ENCODE data around the gene TMIGD2.

The TMIGD2 gene

DNA sequence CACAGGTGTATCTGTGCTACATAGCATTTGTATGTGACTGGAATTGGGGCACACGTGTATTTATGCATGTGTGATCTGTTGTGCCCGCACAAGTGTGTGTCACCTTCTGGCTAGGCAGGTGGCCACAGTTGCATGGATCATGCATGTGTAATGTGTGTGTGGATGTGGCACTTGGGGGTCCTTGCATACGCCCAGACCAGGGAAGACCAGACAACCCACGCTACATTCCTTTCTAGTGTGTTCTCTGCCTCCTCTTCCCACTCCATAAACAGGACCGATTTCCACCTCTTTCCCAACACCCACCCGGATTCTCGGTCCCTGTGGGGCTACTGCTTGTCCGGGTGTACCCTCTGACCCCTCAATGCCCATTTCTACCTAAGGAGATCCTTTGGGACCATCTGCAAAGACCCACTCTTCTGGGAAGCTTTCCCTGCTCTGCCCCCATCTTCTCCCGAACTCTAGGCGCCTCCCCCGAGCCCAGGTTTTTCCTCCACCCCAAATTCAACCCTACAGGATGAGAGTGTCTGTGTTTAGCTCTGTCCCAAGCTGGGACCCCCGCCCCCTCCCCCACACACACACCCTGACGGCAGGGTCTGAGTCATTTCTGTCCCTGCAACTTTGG, 24.1 kb upstream of the TMIGD2 start:
- DNase-seq, result no peak

DNA sequence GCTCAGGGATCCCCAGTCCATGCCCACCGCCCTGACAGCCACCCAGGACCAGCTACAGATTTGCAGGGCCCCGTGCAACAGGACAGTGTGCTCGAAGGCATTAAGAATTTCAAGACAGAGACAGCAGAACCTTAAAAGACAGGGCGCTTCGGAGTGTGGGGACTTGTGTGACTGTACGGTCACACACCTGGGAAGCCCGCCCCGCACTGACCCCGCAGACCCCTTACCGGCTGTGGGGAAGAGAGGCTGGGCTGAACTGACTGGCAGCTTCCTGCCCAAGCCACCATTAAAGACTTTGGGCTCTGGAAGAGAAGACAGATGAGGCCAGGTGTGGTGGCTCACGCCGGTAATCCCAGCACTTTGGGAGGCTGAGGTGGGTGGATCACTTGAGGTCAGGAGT, 22.0 kb upstream of the TMIGD2 start:
- DNase-seq, result no peak

DNA sequence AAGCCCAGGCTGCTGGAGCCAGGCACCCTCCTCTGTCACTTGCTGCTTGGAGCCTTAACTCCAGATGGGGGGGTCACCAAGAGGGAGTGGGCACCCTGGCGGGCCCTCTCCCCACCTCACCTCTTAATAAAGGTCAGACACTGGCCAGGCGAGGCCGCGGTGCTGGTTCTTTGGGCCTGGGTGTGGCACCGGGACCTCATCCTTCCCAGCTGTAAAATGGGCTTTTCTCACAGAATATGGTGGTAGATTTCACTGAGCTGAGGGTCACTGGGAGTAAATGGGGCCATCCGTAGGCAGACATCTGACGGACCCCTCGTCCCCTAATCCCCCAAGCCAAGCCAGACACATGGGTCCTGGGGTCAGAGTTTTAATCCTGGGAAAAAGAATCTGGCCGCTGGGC, 21.5 kb upstream of the TMIGD2 start:
- DNase-seq, result no peak

DNA sequence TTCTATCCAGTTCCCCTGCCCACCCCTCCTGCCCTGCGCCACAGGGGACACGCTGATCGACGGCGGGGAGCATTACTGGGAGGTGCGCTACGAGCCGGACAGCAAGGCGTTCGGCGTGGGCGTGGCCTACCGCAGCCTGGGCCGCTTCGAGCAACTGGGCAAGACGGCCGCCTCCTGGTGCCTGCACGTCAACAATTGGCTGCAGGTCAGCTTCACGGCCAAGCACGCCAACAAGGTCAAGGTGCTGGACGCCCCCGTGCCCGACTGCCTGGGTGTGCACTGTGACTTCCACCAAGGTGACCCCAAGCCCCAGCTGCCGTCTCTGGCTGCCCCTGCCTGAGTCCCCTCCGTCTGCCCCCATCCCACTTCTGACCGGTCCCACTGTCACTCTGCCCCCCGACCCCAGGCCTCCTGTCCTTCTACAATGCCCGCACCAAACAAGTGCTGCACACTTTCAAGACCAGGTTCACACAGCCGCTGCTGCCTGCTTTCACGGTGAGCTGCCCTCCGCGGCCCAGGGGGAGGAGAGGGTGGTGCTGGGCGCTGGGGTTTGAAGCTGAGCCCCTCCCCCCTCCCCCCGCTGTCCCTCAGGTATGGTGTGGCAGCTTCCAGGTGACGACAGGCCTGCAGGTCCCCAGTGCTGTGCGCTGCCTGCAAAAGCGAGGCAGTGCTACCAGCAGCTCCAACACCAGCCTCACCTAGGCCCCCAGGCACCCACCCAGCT, 20.9 kb upstream of the TMIGD2 start:
- no peak for DNase-seq

DNA sequence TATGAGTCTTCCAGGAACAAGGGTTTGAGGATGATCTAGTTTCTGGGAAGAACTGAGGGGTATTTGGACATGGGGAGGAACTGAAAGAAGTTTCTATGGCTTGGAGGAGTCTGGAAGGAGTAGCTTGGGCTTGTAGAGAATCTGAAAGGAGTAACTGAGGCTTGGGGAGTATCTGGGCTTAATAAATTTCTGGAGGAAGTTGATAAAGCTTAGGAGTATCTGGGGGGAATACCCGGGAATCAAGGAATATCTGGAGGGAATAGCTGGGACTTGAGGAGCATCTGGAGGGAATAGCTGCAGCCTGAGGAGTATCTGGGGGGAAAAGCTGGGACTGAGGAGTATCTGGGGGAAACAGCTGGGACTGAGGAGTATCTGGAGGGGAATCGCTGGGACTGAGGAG, 18.2 kb upstream of the TMIGD2 start:
- no peak for DNase-seq

DNA sequence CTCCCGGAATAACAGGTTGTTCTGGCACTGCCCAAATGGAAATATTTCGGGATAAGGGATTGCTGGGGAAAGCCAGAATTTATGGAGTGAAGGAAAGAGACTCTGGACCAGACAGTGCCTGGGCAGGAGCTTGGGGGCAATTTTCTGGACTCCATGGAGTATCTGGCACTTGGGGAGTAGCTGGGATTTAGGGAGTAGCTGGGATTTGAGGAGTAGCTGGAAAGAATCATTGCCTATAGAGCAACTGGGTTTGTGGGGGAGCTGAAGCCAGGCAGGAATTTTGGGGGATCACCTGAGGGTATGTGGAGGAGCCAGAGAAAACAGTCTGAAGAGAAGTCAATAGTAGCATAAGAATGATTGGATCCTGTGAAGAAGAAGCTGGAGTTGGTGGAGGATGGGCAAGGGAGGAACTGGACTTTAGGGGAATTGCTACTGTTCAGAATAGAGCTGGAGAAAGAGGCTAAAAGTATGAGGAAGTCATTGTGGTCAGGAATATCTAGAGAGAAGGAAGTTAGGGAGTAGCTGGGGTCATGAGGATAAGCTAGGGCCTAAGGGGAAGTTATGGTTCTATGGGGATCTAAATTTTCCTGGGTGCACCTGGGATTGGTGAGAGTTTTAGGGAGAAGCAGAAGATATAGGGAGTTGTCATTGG, 17.0 kb upstream of the TMIGD2 start:
- peak; percentile 78 for DNase-seq

DNA sequence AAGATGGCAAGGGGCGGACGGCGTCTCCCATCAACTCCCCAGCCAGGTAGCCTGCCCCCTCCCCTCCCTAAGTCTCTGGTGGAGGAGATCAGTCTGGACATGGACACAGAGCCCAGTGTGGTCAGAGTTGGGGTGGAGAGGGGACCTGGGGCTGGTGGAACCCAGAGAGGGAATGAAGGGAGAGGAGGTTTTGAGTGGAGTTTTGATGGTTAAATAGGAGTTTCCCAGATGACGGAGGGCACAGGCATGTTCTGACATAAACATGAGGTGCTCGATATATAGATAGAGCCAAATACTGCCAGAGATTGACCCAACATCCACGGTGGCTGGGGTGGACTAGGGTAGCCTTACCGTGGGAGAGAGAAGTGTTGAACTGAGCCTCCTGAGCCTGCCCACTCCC, 16.3 kb upstream of the TMIGD2 start:
- no peak for DNase-seq

DNA sequence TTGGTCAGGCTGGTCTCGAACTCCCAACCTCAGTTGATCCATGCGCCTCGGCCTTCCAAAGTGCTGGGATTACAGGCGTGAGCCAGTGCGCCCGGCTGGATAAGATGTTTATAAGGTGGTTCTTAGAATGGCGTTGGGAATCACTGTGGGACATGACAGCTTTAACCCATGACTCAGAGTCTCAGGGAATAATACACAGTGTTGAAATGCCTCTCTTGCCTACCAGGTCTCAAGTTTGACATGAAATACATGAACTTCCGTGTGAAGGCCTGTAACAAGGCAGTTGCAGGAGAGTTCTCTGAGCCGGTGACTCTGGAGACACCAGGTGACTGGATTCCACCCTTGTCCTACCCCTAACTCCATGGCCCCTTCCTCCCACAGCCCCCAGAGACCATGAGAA, 14.8 kb upstream of the TMIGD2 start:
- DNase-seq, result no peak

DNA sequence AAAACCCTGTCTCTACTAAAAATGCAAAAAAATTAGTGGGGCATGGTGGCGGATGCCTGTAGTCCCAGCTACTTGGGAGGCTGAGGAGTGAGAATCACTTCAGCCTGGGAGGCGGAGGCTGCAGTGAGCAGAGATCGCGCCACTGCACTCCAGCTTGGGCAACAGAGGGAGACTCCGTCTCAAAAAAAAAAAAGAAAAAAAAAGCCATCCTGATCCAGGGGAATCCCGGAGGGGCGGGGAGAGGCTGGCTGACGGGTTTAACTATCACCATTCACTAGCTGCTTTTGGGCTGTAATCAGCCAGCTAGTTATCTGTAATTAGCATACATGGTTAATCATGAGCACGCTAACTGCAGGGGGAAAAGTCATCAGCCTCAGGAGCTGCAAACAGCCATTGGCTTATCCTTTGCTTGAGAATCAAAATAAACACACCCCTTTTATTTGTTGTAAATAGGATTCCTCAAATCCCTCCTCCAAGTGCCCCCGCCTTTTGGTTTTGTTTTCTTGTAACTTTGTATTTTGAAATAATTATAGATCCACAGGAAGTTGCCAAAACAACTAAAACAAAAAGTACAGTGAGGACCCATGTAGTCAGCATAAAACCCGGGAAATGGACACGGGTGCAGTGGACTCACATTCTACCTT, 11.8 kb upstream of the TMIGD2 start:
- DNase-seq, result no peak

DNA sequence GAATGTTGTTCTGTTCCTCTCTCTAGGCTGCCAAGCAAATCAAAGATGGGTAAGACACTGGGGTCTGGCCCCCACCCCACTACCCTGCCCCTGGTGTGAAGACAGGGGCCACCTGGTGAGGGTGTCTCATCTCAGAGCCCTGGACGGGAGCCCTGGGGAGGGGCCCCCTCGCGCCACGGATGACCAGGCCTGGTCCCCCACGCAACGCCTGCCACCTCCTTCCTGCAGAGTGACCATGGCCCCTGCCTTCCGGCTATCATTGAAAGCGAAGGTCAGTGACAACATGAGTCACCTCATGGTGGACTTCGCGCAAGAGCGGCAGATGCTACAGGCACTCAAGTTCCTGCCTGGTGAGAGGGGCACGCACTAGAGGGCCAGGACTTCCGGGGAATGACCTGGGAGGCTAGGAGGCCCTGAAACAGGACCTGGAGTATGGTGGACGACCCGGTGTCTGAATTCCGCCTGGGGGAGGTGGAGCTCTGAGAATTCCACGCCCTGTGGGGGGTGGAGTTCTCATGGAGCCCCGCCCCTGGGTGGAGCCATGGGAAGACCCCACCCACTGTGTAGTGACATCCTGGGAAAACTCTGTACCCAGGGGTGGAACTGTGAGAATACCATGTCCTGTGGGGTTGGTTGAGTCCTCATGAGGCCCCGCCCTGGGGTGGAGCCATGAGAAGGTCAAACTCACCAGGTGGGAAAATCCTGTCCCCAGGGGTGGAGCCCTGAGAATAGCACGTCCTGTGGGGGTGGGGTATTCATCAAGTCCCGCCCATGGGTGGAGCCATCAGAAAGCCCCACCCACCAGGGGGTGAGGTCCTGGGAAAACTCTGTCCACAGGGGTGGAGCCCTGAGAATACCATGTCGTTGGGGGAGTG, 8.3 kb upstream of the TMIGD2 start:
- DNase-seq, result no peak

DNA sequence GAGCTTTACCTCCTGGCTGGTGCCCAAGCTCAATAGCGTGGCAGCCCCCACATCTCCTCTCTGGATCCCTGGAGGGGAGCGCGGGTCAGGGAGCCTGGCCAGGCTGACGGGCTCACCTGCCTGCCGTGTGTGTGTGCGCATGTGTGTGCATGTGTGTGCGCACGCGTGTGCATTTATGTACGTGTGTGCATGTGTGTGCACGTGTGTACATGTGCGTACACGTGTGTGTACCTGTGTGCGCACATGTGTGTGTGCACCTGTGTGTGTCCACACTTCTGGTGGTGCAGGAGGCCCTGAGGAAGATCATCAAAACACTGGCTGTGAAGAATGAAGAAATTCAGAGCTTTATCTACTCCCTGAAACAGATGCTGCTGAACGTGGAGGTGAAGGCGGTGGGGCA, 3.5 kb upstream of the TMIGD2 start:
- no peak for DNase-seq

DNA sequence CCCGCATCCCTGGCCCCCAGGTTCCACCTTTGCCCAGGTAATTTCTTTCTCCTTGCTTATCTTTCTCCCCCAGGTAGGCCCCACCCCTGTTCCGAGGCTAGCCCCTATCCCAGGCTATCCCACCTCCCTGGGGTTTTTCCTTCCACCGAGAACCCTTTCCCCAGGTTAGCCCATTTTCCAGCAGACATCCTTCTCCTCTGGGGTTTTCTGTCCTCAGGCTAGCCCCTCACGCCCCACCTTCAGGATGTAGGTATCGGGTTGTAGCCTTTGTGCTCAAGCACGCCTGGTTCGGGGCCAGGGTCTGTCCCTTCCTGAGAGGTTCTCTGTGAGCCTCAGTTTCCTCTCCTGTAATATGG, 3.0 kb upstream of the TMIGD2 start:
- DNase-seq, result no peak

DNA sequence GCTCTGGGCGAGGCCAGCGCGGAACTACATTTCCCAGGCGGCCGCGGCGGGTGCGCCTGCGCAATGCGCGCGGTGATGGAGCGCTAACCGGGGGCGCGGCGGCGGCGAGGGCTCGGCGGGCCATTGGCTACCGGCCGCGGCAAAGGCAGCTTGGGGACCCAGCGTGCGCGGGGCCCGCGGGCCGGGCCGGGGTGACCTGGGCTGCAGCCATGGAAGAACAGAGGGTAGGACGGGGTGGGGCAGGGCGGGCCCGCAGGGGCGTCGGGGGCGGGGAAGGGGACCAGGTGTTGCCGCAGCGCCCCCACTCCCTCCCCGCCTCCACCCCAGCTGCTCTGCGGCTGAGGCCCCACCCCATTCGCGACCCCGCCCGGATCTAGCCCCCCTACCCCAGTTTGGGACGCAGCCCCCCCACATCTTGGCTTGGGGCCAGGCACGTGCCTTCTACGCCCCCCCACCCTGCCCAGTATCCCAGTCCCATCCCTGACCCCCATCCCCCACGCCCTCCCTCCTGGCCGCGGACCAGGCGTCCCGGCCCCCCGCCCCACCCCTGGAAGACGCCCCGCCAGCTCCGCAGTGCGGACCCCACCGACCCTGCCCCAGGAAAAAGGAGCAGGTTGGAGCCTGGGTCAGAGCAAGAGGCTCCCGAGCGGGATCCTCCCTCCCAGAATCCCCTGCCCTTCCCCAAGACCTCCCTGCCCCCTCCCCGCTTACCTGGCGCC, 2.5 kb upstream of the TMIGD2 start, which contains the start of gene FSD1:
TSS of gene FSD1 (plus strand) at position 61 of the 719 bp plus-strand sequence. CDS start at position 210, 149 bp downstream.
- DNase-seq, result no peak

DNA sequence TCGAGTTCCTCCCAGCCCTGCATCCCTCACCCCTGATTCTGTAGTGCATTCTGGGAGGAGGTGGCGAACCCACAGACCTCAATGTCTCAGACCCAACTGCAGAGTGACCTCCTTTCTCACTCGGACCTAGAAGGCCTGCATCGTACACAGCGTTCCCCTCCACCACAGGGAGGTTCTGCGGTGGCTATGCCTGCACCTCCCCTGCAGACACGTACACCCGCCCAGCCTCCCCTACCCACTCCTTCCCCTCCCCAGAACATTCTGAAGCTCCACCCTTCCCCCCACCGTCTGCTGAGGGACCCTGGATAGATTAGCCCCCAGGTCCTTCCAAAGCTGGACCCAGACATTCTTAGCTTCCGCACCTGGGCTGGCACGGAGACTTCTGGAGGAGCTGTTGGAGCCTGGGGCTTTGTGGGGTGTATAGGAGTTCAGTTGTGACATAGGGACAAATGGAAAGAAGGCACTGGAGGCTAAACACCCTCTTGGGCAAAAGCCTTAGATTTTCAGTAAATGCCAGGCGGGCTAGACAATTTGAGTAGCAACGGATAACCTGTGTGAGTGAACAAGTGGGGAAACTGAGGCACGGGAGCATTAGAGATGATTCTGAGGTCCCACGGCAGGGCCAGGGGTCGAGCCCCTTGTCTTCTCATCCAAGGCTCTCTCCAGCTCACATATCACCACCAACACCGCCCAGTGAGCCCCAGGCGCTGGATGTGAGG, 1.8 kb upstream of the TMIGD2 start:
- DNase-seq, result no peak

DNA sequence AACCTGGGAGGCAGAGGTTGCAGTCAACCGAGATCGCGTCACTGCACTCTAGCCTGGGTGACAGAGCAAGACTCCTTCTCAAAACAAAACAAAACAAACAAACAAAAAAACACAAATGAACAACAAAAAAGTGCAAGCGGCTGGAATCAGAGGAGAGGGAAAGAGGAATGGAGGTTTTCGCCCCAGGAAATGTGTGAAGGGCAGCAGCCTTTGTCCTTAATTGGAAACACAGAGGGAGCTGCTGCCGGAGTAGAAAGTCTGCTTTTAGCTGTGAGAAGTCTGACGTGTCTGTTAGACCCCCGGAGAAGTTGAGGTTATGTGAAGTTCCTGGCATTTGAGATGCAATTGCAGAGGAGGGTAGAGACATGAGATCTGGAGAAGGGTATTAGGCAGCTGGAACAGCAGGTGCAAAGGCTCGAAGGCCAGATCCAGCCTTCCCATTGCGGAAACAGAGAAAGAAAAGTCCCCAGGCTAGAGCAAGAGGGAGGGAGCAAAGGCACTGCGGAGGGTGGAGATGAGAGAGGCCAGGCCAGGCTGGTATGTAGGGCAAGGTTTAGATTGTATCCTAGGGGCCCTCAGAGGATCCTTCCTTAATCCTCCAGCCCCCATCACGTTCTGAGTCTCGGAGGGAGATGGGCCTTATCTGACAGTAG, 473 bp downstream of the TMIGD2 start:
- no peak for DNase-seq

DNA sequence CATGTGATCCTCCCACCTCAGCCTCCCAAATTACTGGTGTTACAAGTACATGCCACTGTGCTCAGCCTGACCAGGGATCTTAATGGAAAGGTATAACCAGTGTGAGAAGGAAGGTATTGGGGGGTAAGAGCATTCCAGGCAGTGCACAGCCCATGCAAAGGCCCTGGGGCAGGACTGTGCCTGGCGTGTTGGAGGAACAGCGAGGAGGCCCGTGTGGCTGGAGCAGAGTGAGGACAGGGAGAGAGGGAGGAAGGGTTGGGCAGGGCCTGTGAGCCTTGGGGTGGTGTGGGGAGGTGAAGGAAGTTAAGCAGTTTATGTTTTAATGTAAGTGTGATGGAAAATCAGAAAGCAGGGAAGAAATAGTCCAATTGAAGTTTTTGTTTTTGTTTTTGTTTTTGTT, 1.6 kb downstream of the TMIGD2 start:
- no peak for DNase-seq

DNA sequence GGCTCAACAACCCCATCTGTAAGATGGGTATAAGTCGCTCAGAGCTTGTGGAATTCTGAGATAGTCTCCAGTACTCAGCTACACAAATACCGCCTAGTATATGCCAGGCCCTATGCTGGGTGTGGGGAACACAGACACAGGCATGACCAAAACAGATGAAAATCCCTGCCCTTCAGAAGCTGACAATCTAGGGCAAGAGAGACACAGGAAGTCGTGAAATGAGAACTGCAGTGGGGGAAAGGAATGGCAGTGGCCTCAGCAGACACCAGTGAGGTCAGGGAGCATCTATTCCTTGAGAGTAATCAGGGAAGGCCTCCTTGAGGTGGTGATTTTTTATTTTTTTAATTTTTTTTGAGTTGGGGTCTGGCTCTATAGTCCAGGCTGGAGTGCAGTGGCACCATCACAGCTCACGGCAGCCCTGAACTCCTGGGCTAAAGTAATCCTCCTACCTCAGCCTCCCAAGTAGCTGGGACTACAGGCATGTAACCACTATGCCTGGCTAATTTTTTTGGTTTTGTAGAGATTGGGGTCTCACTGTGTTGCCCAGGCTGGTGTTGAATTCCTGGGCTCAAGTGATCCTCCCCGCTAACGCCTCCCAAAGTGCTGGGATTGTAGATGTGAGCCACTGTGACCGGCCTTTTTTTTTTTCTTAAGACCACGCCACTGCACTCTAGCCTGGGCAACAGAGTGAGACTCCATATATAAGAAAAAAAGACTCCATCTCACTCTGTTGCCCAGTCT, 3.2 kb downstream of the TMIGD2 start:
- no peak for DNase-seq

DNA sequence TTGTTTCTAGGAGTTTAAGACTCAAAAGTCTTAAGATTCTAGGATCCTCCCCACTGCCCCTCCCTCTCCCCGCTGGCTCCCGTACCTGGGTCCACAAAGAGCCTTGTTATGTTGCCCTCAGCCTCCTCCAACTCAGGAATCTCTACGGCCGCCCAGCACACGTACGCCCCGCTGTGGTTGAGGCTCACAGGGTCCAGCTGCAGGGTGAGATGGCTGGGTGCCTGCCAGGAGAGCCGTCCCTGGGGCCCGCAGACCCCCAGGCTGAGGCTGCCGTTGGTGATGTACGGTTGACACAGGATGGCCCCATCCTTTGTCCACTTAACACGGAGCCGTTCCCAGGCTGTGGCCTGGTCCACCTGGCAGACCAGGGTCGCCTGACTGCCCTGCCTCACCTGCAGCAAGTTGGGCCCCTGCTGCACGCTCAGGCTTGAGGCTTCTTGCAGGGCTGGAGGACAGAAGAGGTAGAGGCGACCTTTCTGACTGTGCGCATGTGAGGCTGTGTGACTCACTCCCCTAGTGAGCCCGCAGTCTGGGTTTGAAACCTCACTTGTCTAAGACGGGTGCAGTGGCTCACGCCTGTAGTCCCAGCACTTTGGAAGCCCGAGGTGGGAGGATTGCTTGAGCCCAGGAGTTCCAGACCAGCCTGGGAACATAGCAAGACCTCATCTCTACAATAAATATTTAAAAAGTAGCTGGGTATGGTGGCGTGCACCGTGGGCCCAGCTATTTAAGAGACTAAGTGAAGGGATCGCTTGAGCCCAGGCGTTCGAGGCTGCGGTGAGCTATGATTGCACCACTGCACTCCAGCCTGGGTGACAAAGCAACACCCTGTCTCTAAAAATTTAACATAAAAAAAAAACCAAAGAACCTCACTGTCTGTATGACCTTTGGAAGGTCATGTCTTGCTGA, 4.0 kb downstream of the TMIGD2 start:
- no peak for DNase-seq

Data from MV-4-11 (cell line).